Activated T-cell treated with anti-CD3 and anti-CD28 coated beads, Interleukin-2, amount 50 U/mL, for 24 hours (primary cell): ENCODE data around the gene EMC9.
A peak's percentile ranks its signal among the peaks of the same experiment; 100 is the strongest.

Experiments used
- DNase-seq: peaks from one replicate; pipeline ENCODE4 v3.0.0-alpha.2; 2020
- H3K27ac Mint-ChIP-seq: 2 replicates; pipeline ENCODE4 v1.8.0; 2020; ENCODE audit warnings: mild to moderate bottlenecking, mixed read lengths
- H3K27me3 Mint-ChIP-seq: 2 replicates; pipeline ENCODE4 v1.8.0; 2020; ENCODE audit warnings: mixed read lengths
- H3K36me3 Mint-ChIP-seq: 2 replicates; pipeline ENCODE4 v1.8.0; 2020; ENCODE audit warnings: low read depth, mixed read lengths
- H3K4me1 Mint-ChIP-seq: 2 replicates; pipeline ENCODE4 v1.8.0; 2020; ENCODE audit warnings: low read depth, mixed read lengths
- H3K4me3 Mint-ChIP-seq: 2 replicates; pipeline ENCODE4 v1.8.0; 2020; ENCODE audit warnings: mild to moderate bottlenecking, moderate library complexity, mixed read lengths
- H3K9me3 Mint-ChIP-seq: 2 replicates; pipeline ENCODE4 v1.8.0; 2020; ENCODE audit warnings: mixed read lengths

EMC9 gene, protein sequence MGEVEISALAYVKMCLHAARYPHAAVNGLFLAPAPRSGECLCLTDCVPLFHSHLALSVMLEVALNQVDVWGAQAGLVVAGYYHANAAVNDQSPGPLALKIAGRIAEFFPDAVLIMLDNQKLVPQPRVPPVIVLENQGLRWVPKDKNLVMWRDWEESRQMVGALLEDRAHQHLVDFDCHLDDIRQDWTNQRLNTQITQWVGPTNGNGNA

DNA sequence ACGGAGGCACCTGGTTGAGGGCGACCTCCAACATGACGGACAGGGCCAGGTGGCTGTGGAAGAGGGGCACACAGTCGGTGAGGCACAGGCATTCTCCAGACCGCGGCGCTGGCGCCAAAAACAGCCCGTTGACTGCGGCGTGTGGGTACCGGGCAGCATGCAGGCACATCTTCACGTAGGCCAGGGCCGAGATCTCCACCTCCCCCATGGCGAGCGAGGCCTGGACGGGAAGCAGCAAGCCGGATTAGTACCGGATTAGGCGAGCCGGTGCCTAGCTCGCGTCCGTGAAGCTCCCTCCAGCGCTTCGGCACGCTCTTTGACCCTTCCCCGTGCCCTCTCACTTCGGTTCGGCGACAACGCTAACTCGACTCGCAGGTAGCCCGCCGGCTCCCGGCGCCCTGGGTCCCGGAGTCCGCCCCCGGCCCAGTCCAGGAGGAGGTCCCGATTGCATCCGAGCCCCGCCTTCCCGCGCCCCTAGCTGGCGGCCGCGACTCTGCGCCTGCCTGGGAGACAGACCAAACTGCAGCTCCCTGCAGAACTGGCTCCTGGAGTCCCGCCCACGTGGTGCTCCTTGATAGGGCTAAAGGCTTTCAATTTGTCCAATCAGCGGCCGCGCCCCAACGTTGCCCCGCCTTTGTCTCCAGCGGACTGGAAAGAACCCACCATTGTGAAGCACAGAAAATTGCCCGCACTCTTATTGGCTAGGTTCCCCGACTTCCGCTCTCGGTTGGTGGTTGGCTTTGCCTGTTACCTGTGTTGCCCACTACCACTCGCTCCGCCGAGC lies at the start of gene EMC9:
Gene EMC9, minus strand, starts transcription at position 495 of the 784 bp plus-strand sequence. Its CDS starts 287 bp downstream, at position 208.
- Mint-ChIP-seq H3K27me3 (no peaks in the 10 kb centered on the region), H3K4me1 (peaks cover 76% of the 10 kb centered on the region), H3K27ac (peak within 1 kb of the TSS; percentile 97), H3K9me3 (no peaks in the 10 kb centered on the region), H3K4me3 (peak within 1 kb of the TSS; percentile 98), H3K36me3 (peaks cover 94% of the 10 kb centered on the region)
- DNase-seq = peak; percentile 99

DNA sequence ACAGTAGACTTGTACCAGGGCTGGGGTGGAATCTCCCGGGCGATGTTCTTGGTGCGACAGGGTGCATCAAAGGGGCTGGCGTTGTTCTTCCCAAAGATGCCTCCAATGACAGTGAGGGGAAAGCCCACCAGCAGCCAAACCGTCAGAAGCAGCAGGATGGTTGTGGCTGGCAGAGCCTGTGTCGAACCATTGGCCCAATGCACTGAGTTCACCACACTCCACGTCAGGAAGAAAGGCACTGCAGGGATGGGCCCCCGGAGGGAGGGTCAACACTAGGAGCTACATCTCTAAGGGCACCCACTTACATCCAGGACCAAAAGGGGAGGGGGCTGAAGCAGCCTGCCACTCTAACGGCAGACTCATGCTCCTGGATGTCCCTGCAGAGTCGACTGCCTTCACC lies 49.0 kb upstream of the EMC9 start:
- Mint-ChIP-seq H3K27me3 (no peaks in the 10 kb centered on the region), H3K27ac (peak overlapping the region; percentile 63), H3K9me3 (no peaks in the 10 kb centered on the region), H3K36me3 (peaks cover 81% of the 10 kb centered on the region), H3K4me1 (peaks cover 67% of the 10 kb centered on the region), H3K4me3 (no peak overlapping the region)
- no peak for DNase-seq

DNA sequence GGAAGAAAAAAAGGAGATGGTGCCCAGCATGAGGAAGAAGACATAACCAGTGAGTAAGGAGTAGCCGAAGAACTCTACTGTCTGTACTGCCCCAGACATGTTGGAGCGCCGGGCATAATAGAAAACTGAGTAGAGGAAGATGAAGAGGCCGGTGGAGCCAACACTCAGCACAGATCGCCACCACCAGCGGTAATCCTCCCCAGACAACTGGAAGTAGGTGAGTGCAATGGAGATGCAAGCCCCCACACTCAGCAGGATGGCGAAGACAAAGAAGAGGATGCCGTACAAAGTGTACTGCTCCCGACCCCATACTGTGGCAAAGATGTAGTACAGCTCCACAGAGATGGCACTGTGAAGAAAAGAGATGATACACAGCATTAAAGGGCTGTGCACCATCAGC lies 48.1 kb upstream of the EMC9 start:
- H3K4me3 Mint-ChIP-seq = peak overlapping the region; percentile 94
- H3K27ac Mint-ChIP-seq = peak overlapping the region; percentile 97
- H3K27me3 Mint-ChIP-seq = no peaks in the 10 kb centered on the region
- peaks cover 84% of the 10 kb centered on the region for H3K36me3 Mint-ChIP-seq
- H3K9me3 Mint-ChIP-seq = no peaks in the 10 kb centered on the region
- no peak for DNase-seq
- H3K4me1 Mint-ChIP-seq = peaks cover 61% of the 10 kb centered on the region

DNA sequence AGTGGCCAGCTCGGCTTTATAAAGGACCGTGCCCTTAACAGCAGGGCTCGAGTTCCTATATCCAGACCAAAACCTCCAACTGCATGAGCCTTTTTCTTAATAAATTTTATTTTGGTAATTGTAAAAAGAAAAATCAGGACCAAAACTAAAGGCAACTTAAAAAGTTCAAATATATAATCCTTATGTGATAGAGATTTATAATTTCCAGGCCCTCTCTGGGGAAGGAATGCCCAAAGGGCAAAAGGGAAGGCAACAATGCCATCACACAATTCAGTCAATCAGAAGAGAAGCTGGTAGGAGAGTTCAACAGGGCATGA lies 47.6 kb upstream of the EMC9 start:
- peak overlapping the region; percentile 97 for H3K27ac Mint-ChIP-seq
- no peaks in the 10 kb centered on the region for H3K9me3 Mint-ChIP-seq
- H3K27me3 Mint-ChIP-seq = no peaks in the 10 kb centered on the region
- H3K36me3 Mint-ChIP-seq = peaks cover 84% of the 10 kb centered on the region
- peak overlapping the region; percentile 94 for H3K4me3 Mint-ChIP-seq
- DNase-seq = no peak
- H3K4me1 Mint-ChIP-seq = peaks cover 56% of the 10 kb centered on the region

DNA sequence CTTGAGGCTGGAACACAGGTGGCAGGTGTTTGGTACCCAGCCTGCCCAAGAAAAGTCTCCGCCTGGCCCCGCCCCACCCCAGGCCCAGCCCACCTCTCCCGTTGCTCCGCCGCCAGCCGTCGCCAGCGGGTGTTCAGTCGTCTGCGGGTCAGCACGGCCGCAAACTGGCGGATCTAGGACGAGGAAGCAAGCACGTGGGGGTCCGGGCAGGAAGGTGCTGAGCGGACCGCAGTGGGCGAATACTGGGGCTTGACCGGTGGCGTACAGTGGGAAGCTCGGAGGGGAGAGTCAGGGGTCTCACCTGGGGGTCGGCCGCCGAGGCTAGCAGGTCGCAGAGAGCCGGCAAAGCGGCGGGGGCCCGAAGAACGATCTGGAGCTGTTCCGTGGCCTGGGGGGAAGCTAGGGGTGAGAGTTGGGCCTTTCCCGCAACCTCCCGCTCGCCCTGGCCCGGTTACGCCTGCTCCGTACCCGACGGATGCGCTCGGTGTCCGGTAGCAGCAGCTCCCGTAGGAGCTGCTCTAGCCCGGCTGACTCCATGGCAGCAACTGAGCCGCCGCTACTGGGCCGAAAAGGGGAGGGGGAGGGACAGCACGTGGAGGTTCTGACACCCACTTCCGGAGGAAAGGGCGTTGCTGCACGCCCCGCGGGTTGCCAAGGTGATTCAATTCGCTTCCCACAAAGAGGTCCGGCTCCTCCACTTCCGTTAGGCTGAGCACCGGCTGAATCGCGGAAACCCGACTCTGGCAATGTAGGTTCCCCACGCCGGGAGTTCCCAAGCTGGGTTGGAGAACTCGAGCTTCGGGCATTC lies 47.1 kb upstream of the EMC9 start, which contains the start of gene IPO4:
Gene IPO4, minus strand, starts transcription at position 566 of the 808 bp plus-strand sequence. Its CDS starts 29 bp downstream, at position 537.
- no peaks in the 10 kb centered on the region for H3K9me3 Mint-ChIP-seq
- H3K4me3 Mint-ChIP-seq = peak within 1 kb of the TSS; percentile 94
- DNase-seq = peak; percentile 92
- peaks cover 88% of the 10 kb centered on the region for H3K36me3 Mint-ChIP-seq
- no peaks in the 10 kb centered on the region for H3K27me3 Mint-ChIP-seq
- H3K27ac Mint-ChIP-seq = peak within 1 kb of the TSS; percentile 97
- peaks cover 54% of the 10 kb centered on the region for H3K4me1 Mint-ChIP-seq

DNA sequence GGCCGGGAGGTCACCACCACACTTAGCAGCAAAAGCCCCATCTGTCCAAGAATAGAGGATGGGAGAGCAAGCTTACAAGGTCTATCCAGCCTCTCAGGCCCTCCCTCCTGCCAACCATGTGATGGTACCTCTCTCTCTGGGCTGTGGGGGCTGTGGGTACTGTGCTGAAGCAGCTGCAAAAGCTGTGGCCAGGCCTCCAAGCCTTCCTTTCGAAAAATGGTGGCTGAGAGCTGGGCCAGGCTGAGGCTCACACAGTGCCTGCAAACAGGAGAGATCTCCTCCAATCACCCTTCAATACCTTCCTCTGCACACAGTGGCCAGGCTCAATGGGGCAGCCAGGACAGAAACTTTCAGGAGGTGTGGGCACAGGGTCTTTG lies 46.1 kb upstream of the EMC9 start:
- Mint-ChIP-seq H3K4me3 (peak overlapping the region; percentile 94), H3K36me3 (peaks cover 90% of the 10 kb centered on the region), H3K9me3 (no peaks in the 10 kb centered on the region), H3K4me1 (peaks cover 48% of the 10 kb centered on the region), H3K27ac (peak overlapping the region; percentile 97), H3K27me3 (no peaks in the 10 kb centered on the region)
- DNase-seq = no peak

DNA sequence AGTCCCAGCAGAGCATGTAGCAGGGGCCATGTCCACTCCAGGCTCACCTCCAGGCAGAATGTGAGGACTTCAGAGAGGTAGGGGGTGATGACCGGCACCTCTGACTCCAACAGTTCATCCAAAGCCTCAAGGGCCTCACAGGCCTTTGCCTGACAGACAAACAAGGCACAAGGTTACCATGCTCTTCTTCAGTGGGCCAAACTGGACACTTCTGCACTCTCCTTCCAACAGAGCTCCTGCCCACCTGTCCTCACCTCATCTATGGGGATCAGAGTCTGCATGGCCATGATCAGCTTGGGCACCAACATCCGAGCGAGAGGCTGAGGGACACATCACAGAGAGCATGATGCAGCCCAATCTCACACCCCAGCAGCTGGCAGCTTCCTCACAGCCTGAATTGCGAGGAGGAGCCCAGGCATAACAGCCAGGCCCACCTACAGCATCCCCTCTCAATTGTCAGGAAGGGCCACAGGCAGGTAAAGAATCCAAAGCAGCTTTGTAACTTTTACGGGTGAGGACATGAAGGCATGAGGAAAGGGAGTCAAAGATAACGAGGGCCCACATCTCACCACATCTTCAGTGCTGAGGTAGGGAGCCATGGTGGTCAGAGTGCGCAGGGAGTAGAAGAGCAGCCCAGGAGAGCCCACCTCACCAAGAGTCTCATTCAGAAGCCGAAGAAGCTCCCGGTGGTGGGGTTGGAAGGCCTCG lies 45.6 kb upstream of the EMC9 start:
- H3K27me3 Mint-ChIP-seq = no peaks in the 10 kb centered on the region
- H3K4me1 Mint-ChIP-seq = peaks cover 46% of the 10 kb centered on the region
- H3K27ac Mint-ChIP-seq = peak overlapping the region; percentile 60
- H3K9me3 Mint-ChIP-seq = no peaks in the 10 kb centered on the region
- H3K4me3 Mint-ChIP-seq = peak overlapping the region; percentile 94
- peaks cover 90% of the 10 kb centered on the region for H3K36me3 Mint-ChIP-seq
- no peak for DNase-seq

DNA sequence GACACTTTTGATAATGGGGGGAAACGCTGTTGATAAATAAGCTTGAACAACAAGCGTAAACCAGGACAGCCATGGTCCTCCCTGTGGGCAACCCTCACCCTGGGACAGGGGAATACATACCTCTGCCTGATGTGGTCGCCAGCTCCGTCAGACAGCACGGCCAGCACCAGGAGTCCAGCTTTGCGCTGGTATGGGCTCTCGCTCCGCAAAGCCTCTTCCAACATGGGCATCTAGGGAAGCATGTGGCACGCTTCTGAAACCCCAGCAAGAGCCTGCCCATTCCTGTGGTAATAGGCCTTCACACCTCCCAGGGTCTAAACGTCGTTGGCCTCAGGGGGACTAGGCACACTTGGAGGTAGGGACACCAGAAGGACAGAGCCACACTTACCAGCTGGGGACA lies 44.4 kb upstream of the EMC9 start:
- no peaks in the 10 kb centered on the region for H3K9me3 Mint-ChIP-seq
- no peaks in the 10 kb centered on the region for H3K27me3 Mint-ChIP-seq
- peaks cover 92% of the 10 kb centered on the region for H3K36me3 Mint-ChIP-seq
- no peak overlapping the region for H3K4me3 Mint-ChIP-seq
- DNase-seq = no peak
- peaks cover 37% of the 10 kb centered on the region for H3K4me1 Mint-ChIP-seq
- peak overlapping the region; percentile 50 for H3K27ac Mint-ChIP-seq

DNA sequence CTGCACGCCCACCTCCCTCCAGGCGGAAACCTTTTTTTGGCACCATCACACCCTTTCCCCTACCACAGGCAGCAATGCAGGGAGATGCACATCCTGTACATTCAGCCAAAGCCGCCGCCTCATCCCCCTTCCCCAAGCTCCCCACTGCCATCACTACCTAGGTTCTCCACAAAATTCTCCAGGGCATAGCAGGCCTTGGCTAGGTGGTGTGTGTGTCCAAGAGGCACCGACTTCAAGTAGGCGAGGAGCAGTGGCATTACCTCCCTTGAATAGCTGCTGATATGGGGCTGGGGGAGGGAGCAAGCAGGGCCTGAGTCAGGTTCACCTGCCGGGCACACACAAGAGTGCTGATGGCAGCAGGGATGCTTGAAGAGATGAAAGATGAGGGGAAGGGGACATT lies 43.6 kb upstream of the EMC9 start:
- Mint-ChIP-seq H3K4me3 (no peak overlapping the region), H3K27me3 (no peaks in the 10 kb centered on the region), H3K36me3 (peaks cover 94% of the 10 kb centered on the region), H3K27ac (peak overlapping the region; percentile 71), H3K4me1 (peaks cover 33% of the 10 kb centered on the region), H3K9me3 (no peaks in the 10 kb centered on the region)
- DNase-seq = no peak

DNA sequence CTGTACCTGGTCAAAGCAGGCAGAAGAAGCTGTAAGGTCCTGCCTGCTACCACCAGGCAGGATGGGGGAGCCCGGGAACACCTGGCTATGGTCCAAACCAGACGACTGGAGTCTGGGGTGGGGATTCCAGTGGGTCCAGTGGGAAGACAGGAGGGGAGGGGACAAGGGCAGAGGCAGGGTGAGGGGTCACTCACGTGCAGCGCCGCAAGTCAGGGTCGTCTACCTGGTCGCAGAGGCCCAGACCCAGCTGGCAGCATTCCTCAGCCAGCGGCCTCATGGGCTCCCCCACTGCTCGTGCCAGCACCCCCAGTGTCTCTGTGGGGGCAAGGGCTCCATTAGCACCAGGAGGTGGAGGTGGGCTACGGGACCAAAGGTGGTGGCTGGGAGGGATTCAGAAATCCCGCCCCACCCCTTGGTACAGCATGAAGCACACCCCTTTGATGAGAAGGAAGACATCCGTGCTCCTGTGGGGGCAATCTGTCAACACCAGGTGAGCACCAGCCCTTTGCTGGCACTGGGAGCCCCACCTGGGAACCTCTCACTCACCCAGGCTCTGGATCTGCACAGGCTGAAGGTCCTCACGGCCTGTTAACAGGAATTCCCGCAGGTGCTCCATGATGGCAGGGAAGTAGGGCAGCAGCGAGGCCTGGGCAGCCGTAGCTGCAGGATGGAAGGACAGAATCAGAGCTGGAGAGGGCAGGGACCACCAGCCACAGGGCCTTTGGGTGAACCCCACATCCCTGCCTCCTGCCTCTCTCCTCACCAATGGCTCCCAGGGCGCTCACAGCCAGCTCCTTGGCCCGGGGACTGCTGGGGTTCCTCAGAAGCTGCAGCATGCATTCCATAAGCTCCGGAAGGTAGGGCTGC lies 42.9 kb upstream of the EMC9 start:
- no peak overlapping the region for H3K4me3 Mint-ChIP-seq

DNA sequence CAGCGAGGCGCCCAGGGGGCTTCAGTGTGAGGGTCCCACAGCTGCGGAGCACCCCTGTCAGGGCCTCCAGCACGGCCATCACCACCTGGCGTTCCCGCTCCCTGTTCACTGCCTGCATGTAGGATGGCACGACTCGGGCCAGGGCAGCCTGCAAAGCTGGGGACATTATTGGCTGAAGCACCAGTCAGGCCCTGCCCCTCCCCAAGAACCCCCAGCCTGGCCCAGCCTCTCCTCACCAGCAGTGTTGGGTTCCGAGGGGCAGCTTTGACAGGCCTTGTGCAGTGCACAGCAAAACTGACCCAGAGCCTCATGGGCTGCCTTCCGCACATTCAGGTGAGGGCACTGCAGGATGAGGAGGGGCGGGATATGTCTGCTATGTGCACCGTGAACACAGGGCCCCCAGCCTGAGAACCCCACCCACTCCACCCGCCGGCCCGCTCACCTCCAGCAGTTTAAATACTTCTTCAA lies 41.7 kb upstream of the EMC9 start:
- H3K27ac Mint-ChIP-seq = no peak overlapping the region
- no peak for DNase-seq

More for the DNA sequence above, 42.9 kb upstream of the EMC9 start:
- H3K27ac Mint-ChIP-seq = no peak overlapping the region
- H3K36me3 Mint-ChIP-seq = peaks cover 95% of the 10 kb centered on the region
- H3K4me1 Mint-ChIP-seq = peaks cover 29% of the 10 kb centered on the region
- H3K9me3 Mint-ChIP-seq = no peaks in the 10 kb centered on the region
- no peak for DNase-seq
- H3K27me3 Mint-ChIP-seq = no peaks in the 10 kb centered on the region

DNA sequence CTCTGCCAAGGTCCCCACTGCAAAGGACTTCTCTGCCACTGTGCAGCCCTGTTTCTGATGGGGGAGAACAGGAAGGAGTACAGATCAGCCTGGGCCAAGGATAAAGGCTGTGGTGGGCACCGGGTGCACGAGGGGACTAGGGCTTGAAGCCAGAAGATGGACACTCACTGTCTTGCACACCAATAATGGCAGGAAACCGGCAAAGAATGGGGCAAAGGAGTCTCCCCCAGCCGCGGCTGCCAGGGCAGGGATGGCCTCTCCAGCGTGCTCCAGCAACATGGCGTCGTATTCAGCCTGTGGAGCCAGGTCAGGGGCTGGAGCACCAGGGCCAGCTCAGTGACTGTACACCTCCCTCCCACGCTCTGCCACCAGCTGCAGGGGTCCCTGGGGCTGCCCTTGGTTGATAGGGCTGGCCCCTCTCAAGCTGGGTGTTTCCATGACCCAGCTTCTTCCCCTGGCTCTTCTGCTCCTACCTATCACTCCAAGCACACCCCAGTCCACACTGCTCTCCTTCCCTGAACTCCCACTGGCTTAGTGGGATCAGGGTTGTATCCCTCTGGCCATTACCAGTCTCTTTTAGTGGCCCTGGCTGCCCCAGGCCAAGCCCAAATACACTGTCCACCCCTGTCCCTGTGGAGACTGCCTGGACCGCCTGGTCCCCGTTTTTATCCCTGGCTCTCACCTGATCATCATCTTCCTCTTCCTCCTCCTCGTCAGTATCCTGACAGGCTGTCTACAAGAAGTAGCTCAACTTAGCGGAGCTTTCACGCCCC lies 40.9 kb upstream of the EMC9 start:
- Mint-ChIP-seq H3K27me3 (no peaks in the 10 kb centered on the region), H3K4me3 (no peak overlapping the region), H3K4me1 (peaks cover 18% of the 10 kb centered on the region), H3K36me3 (peaks cover 99% of the 10 kb centered on the region), H3K27ac (peak overlapping the region; percentile 53), H3K9me3 (no peaks in the 10 kb centered on the region)
- no peak for DNase-seq

More for the DNA sequence above, 41.7 kb upstream of the EMC9 start:
- Mint-ChIP-seq H3K9me3 (no peaks in the 10 kb centered on the region), H3K4me3 (no peak overlapping the region), H3K36me3 (peaks cover 98% of the 10 kb centered on the region), H3K4me1 (peaks cover 26% of the 10 kb centered on the region), H3K27me3 (no peaks in the 10 kb centered on the region)
